Right lobe of liver (tissue), 6 donors: ENCODE measurements around the gene PIANP. TPM values are rescaled to one million over a fixed set of nuclear protein-coding genes. Genes with fewer than 3 reads are reported as not detected.

Source experiments
- ATAC-seq, 4 donors: fragments of 200-7000 bp; cut with Tn5 transposase; one replicate each; pipeline ENCODE4 v1.9.1; 2020; ENCODE audit warnings: mild to moderate bottlenecking in 4 of 4, moderate library complexity in 4 of 4
- DNase-seq, 3 donors: peaks; one replicate each; pipeline ENCODE4 v3.0.0-alpha.2; 2020
- H3K27ac ChIP-seq, 3 donors: fragments of 200-600 bp; one replicate each; pipeline ENCODE4 v1.8.0; 2022
- H3K27me3 ChIP-seq, 2 donors: fragments of 200-600 bp; one replicate each; pipeline ENCODE4 v1.8.0; 2022
- H3K36me3 ChIP-seq, 4 donors: fragments of 200-600 bp; sonication (generic) in 1 of 4; one replicate each; pipeline versions ENCODE4 v1.5.1 to v1.8.0; 2017 to 2022; ENCODE audit warnings: control low read depth in 1 of 4
- H3K4me1 ChIP-seq, 4 donors: fragments of 200-600 bp; sonication (generic) in 1 of 4; one replicate each; pipeline versions ENCODE4 v1.5.1 to v1.8.0; 2017 to 2022; ENCODE audit warnings: control low read depth in 1 of 4
- H3K4me3 ChIP-seq, 3 donors: fragments of 200-600 bp; one replicate each; pipeline ENCODE4 v1.8.0; 2022
- H3K9me3 ChIP-seq, 4 donors: fragments of 200-600 bp; sonication (generic) in 1 of 4; one replicate each; pipeline versions ENCODE4 v1.5.1 to v1.8.0; 2017 to 2022; ENCODE audit warnings: control low read depth in 1 of 4
- POLR2A ChIP-seq: fragments of 450-650 bp; IDR thresholded peaks from one replicate; pipeline ENCODE4 v1.6.1; 2017; ENCODE audit warnings: antibody characterized with exemption, mild to moderate bottlenecking
- WGBS: methylation state at CpG from one replicate; pipeline ENCODE4 v1.1.6; 2018; ENCODE audit warnings: low coverage, low lambda C conversion rate; ENCODE audit not compliant: insufficient coverage; ENCODE audit errors: missing lambda C conversion rate; 5-methylcytosine and 5-hydroxymethylcytosine counted together
- intact Hi-C, 2 donors: fragments of 100-400 bp; cut with DNase I; formaldehyde crosslinking; loops; one replicate each; pipeline versions ENCODE4 v1.11.2 to v1.14.1; 2022
- total RNA-seq, 6 experiments: library from RNA; depleted of rRNA in 2 of 6; stranded (reverse); fragments of >200 nt in 2 of 6; fragmentation: NEBNext Ultra II Directional in 3 of 6; extraction: Animal tissue kit (Norgen Biotek cat#: 25700) in 3 of 6; gene quantifications; one replicate each; pipeline versions ENCODE4 v1.1.0 to v1.2.4, GENCODE V29; 2016 to 2023
- TF ChIP-seq, protein P1 (sequence below), 4 donors: fragments of 200-600 bp in 3 of 4; fragments of 450-650 bp in 1 of 4; IDR thresholded peaks; one replicate each; pipeline versions ENCODE4 v1.5.1 to v1.8.0; 2016 to 2022; ENCODE audit warnings: antibody characterized with exemption in 4 of 4, mild to moderate bottlenecking in 2 of 4
- donor health status: DM: no; HTN: yes; CAD: no.
- donor health status: DM: no; HTN: no; CAD: no.
- donor health status: DM: no; HTN: no; CAD: no.
- donor health status: DM: no; HTN: yes; CAD: no.
- donor health status: DM: no; HTN: yes; CAD: no.

PIANP gene
- total RNA-seq, 6 experiments from 2014 or later: not detected

DNA sequence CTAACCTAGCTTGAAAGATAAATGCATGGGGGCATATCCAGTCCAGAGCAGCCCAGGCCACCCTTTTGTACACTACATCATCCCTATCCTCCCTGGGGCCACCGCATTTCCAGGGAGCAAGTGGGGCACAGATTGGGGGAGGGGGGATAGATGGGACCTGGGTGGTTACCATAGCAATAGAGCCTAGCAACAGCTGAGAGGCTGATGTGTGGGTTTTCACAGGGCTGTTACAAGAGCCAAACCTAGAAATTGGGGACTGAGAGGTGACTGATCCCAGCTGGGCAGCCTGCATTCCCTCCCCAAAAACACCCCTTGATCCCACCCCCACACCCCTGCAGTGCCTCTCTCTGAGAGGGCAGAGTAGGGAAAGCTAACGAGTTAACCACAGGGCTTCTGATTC lies 7.7 kb downstream of the PIANP start:
- DNase-seq (no peak), ATAC-seq (no peak)
- Histone ChIP-seq H3K4me3 (no peak overlapping the region), H3K27me3 (no peaks in the 10 kb centered on the region), H3K9me3 (no peaks in the 10 kb centered on the region), H3K27ac (no peak overlapping the region), H3K36me3 (no peaks in the 10 kb centered on the region), H3K4me1 (peaks cover 0 to 13% (median 6%) of the 10 kb centered on the region in 4 donors)
- intact Hi-C loops: loop anchor here in 1 of 2 donors (10.0 kb wide), 1 partner anchor 68 kb away; no protein-coding TSS in a partner anchor
- TF ChIP-seq, protein P1, sequence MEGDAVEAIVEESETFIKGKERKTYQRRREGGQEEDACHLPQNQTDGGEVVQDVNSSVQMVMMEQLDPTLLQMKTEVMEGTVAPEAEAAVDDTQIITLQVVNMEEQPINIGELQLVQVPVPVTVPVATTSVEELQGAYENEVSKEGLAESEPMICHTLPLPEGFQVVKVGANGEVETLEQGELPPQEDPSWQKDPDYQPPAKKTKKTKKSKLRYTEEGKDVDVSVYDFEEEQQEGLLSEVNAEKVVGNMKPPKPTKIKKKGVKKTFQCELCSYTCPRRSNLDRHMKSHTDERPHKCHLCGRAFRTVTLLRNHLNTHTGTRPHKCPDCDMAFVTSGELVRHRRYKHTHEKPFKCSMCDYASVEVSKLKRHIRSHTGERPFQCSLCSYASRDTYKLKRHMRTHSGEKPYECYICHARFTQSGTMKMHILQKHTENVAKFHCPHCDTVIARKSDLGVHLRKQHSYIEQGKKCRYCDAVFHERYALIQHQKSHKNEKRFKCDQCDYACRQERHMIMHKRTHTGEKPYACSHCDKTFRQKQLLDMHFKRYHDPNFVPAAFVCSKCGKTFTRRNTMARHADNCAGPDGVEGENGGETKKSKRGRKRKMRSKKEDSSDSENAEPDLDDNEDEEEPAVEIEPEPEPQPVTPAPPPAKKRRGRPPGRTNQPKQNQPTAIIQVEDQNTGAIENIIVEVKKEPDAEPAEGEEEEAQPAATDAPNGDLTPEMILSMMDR (IDR thresholded peaks at IDR 0.05): no peak
- TF ChIP-seq POLR2A: no peak
- 53% methylated on average over 2 of the region's 2 CpGs for WGBS

DNA sequence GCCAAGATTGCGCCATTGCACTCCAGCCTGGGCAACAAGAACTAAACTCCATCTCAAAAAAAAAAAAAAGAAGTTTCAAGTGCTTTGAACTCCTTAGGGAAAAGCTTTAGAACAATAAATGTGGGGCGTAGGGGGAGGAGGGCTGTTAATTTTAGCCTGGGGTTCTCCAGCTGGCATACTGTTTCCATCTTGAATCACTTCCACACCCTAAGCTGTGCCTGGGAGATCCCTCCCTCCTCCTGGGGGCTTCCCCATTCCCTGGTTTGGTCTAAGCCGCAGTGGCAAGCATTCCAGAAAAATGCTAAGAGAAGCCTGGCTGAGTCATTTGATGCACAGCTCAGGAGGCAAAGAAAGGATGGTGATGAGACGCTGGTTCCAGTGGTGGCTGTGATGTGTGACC lies 9.1 kb downstream of the PIANP start:
- no peak for ATAC-seq
- Histone ChIP-seq H3K9me3 (no peaks in the 10 kb centered on the region), H3K36me3 (no peaks in the 10 kb centered on the region), H3K4me1 (peaks cover 0 to 26% (median 7%) of the 10 kb centered on the region in 4 donors), H3K4me3 (no peak overlapping the region), H3K27me3 (no peaks in the 10 kb centered on the region), H3K27ac (no peak overlapping the region)
- TF ChIP-seq, protein P1 (IDR thresholded peaks at IDR 0.05): no peak
- no peak for TF ChIP-seq POLR2A
- no peak for DNase-seq
- 87% methylated on average over 4 of the region's 4 CpGs for WGBS
- intact Hi-C loops: loop anchor here in 1 of 2 donors (10.0 kb wide), 1 partner anchor 67 kb away; no protein-coding TSS in a partner anchor

DNA sequence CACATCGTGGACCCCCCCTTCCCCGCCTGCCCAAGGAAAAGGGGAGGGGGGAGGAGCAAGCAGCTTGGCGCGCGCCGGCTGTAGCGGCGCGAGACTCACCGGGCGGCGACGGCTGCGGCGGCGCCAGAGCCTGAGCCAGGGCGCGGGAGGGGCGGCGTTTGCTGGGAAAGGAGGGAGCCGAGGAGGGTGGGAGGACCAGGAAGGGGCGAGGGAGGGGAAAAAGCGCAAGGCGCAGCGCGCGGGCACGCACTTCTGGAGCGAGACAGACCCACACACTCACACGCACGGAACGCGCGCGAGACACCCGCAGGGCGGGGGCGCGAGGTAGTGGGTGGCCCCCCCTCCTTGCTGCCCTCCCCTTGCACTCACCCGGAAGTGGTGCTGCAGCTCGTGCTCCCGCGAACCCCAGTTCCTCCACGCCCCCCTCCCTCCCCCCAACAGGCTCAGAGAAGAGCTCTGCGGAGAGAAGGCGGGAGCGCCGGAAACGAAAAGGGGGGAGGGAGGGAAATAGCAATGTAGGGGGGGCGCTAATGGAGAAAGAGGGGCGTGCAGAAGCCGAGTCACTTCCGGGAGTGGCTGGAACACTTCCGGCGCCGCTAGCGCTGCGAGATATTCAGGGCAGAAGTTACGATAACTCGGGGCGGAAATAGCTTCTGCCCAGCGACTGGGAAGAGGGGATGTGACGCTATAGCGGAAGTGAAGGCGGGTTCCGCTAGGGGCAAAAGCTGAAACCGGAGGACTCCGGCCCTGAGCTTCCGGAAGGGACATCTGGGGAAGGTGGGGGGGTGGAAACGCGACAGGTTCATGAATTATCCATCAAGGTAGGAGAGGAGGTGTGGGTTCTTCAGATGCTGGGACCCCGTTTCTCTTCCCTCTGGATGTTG lies 11.4 kb downstream of the PIANP start, which contains the start of gene ZNF384:
Gene ZNF384 (minus strand): TSS at position 377 of the 884 bp plus-strand sequence. CDS start 9,855 bp downstream, outside the sequence.
- intact Hi-C loops: no loop called here
- H3K4me1 ChIP-seq: peaks cover 0 to 28% (median 7%) of the 10 kb centered on the region in 4 donors
- no peaks in the 10 kb centered on the region for H3K9me3 ChIP-seq
- TF ChIP-seq POLR2A: peak; percentile 61
- TF ChIP-seq, protein P1 (IDR thresholded peaks at IDR 0.05): peak in 3 of 4 donors; percentile 21 to 35 (median 27)
- H3K27me3 ChIP-seq: no peaks in the 10 kb centered on the region
- H3K36me3 ChIP-seq: no peaks in the 10 kb centered on the region
- peak; percentile 97 to 99 (median 98) for DNase-seq
- peak; percentile 92 to 94 (median 93) for ATAC-seq
- peak within 1 kb of the TSS; percentile 83 to 93 (median 86) for H3K27ac ChIP-seq
- H3K4me3 ChIP-seq: peak within 1 kb of the TSS; percentile 92 to 99 (median 92)
- WGBS: 0% methylated on average over 30 of the region's 72 CpGs

DNA sequence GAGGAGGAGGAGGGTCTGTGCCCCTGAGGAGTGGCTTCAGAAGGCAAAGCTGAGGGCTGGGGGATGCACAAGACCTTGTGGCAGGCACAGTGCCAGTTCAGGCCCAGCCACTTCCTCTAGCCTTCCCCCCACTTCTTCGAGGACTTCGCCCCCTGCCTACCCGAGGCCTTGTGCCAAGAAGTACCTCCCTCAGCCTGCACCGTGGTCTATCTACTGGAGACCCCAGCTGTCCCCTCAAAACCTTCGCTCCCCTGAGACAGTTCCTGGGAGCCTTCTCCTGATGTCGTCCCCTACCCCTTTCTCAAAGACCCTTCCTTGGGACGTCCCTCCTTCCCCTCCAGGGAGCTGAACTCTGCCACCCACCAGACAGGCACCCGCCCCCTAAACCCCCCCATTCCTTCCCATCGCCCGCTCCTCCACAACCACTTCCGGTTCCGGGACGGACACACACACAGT lies 12.0 kb downstream of the PIANP start:
- Histone ChIP-seq H3K36me3 (no peaks in the 10 kb centered on the region), H3K27ac (peak overlapping the region; percentile 83 to 93 (median 86)), H3K27me3 (no peaks in the 10 kb centered on the region), H3K4me3 (peak overlapping the region; percentile 92 to 99 (median 92)), H3K9me3 (no peaks in the 10 kb centered on the region), H3K4me1 (peaks cover 0 to 28% (median 7%) of the 10 kb centered on the region in 4 donors)
- ATAC-seq (peak in 2 of 4 donors; percentile 0 to 1), DNase-seq (peak in 2 of 3 donors; percentile 55 to 82)
- TF ChIP-seq, protein P1 (IDR thresholded peaks at IDR 0.05): no peak
- TF ChIP-seq POLR2A: no peak
- 0% methylated on average over 6 of the region's 13 CpGs for whole genome bisulfite sequencing
- intact Hi-C loops: no loop called here
